ENCODE data around the gene FNBP1.

- no peak for TF ChIP-seq CTCF (IDR thresholded peaks at IDR 0.05)
- no peak for TF ChIP-seq EZH2 (IDR thresholded peaks at IDR 0.05)
- TF ChIP-seq EZH2phosphoT487 (IDR thresholded peaks at IDR 0.05) = no peak
Measured at GRCh38 chr9:130053504-130054324, 10.7 kb upstream of the FNBP1 start, which contains the start of gene GPR107.
